ENCODE results near the gene FAM161A.

FAM161A gene

DNA sequence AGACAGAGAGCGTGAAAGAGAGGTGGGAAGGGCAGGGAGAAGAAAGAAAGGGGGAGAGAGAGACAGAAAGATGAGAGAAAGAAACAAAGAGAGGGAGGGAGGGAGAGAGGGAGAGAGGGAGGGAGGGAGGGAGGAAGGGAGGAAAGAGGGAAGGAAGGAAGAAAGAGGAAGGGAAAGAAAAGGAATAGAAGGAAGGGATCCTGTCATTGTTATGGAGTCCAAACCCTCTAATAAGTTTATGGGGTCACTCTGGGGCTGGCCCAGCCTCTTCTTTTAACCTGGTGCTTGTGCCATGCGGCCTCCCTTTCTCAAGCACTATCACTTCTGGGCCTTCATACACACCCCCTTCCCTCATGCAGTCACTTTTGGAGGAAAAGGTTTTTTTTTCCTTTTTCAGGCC, 58.5 kb downstream of the FAM161A start:
- Histone ChIP-seq H4K20me1 (ENCODE audit: insufficient read depth, low read length) (no peaks in the 10 kb centered on the region), H3K79me2 (ENCODE audit: low read length) (no peaks in the 10 kb centered on the region), H2AFZ (ENCODE audit: low read depth, low read length) (no peak overlapping the region), H3K4me3 (ENCODE audit: low read length) (no peak overlapping the region), H3K4me1 (ENCODE audit: low read length) (no peaks in the 10 kb centered on the region), H3K4me2 (ENCODE audit: low read length) (no peak overlapping the region), H3K9ac (ENCODE audit: low read length) (no peak overlapping the region), H3K36me3 (replicated peaks; ENCODE audit: low read depth, low read length) (no peaks in the 10 kb centered on the region), H3K27ac (ENCODE audit: low read length) (no peak overlapping the region), H3K27me3 (ENCODE audit: low read depth, low read length) (0 out of 2 replicates have a peak, but pooled peaks cover 3% of the 10 kb centered on the region), H3K9me3 (ENCODE audit: insufficient read depth, low read length) (no peaks in the 10 kb centered on the region)
- no peak for TF ChIP-seq CTCF (IDR thresholded peaks at IDR 0.05; ENCODE audit: low read depth, low read length)
- TF ChIP-seq EZH2phosphoT487 (IDR thresholded peaks at IDR 0.05; ENCODE audit: low read depth), result no peak

DNA sequence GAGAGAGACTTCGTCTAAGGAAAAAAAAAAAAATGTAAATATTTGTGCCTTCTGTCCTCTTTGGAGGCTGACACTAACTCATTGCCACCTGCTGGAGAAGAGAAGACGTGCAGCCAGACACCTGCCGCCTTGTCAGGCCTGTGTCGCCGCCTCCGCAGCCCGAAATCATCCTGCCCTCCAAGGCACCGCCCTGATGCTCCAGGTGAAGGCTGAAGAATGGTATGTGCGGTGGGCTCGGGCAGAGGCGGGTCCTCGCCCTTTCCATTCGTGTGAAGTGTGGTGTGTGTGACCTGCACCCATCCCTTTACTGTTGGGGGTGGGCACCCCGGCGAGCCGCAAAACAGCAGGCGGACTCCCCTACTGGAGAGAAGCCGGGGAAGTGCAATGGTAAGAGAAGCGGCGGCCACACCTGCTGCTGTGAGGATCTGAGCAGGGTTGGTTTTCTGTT, 60.4 kb downstream of the FAM161A start:
- Histone ChIP-seq H4K20me1 (ENCODE audit: insufficient read depth, low read length) (no peaks in the 10 kb centered on the region), H3K27me3 (ENCODE audit: low read depth, low read length) (0 out of 2 replicates have a peak, but pooled peaks cover 3% of the 10 kb centered on the region), H3K27ac (ENCODE audit: low read length) (no peak overlapping the region), H2AFZ (ENCODE audit: low read depth, low read length) (peak overlapping the region; percentile 51), H3K79me2 (ENCODE audit: low read length) (no peaks in the 10 kb centered on the region), H3K4me2 (ENCODE audit: low read length) (peak overlapping the region; percentile 75), H3K4me3 (ENCODE audit: low read length) (peak overlapping the region; percentile 87), H3K36me3 (replicated peaks; ENCODE audit: low read depth, low read length) (no peaks in the 10 kb centered on the region), H3K4me1 (ENCODE audit: low read length) (peaks cover 5% of the 10 kb centered on the region; the same call in 1 of the 2 replicates), H3K9me3 (ENCODE audit: insufficient read depth, low read length) (no peaks in the 10 kb centered on the region), H3K9ac (ENCODE audit: low read length) (no peak overlapping the region)
- no peak for TF ChIP-seq EZH2phosphoT487 (IDR thresholded peaks at IDR 0.05; ENCODE audit: low read depth)
- peak; percentile 58 for TF ChIP-seq CTCF (IDR thresholded peaks at IDR 0.05; ENCODE audit: low read depth, low read length)

GRCh38 chr2:61792355-61792890, 61.4 kb downstream of the FAM161A start:
- no peak for TF ChIP-seq CTCF (IDR thresholded peaks at IDR 0.05; ENCODE audit: low read depth, low read length)
- no peak for TF ChIP-seq EZH2phosphoT487 (IDR thresholded peaks at IDR 0.05; ENCODE audit: low read depth)
- Histone ChIP-seq H3K4me1 (ENCODE audit: low read length) (peaks cover 5% of the 10 kb centered on the region; the same call in 1 of the 2 replicates), H3K79me2 (ENCODE audit: low read length) (no peaks in the 10 kb centered on the region), H3K4me3 (ENCODE audit: low read length) (no peak overlapping the region), H3K36me3 (replicated peaks; ENCODE audit: low read depth, low read length) (no peaks in the 10 kb centered on the region), H4K20me1 (ENCODE audit: insufficient read depth, low read length) (no peaks in the 10 kb centered on the region), H3K4me2 (ENCODE audit: low read length) (no peak overlapping the region), H3K27me3 (ENCODE audit: low read depth, low read length) (0 out of 2 replicates have a peak, but pooled peaks cover 3% of the 10 kb centered on the region), H3K9me3 (ENCODE audit: insufficient read depth, low read length) (no peaks in the 10 kb centered on the region), H2AFZ (ENCODE audit: low read depth, low read length) (peak overlapping the region; percentile 34), H3K9ac (ENCODE audit: low read length) (no peak overlapping the region), H3K27ac (ENCODE audit: low read length) (no peak overlapping the region)

DNA sequence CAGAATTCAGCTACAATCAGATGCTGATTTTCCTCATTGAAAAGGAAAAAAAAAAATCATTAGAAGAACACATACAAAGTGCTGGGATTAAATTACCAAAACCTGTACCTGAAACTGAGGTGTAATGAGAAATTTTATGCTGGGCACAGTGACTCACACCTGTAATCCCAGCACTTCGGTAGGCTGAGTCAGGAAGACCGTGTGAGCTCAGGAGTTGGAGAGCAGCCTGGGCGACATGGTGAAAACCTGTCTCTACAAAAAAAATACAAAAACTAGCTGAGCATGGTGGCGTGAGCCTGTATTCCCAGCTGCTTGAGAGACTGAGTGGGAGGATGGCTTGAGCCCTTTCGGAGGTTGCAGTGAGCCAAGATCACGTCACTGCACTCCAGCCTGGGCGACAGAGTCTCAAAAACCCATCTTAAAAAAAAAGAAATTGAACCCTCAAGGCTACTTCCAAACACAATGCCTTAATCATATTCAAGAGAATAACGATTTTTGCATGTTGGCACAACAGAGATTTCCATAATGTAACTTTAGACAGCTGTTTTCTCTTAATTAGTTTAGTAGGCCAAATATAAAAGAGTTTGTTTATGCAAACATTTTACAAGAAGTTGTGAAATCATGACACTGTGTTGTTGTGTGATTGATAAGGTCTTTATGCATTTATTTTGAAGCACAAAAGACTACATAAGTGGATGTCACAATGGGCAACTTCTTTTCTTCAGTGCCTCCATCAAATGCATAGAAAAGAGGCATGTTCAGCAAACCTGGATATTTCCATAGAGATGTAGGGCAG, 63.9 kb downstream of the FAM161A start:
- Histone ChIP-seq H3K27ac (ENCODE audit: low read length) (no peak overlapping the region), H3K4me3 (ENCODE audit: low read length) (no peak overlapping the region), H3K9ac (ENCODE audit: low read length) (no peak overlapping the region), H4K20me1 (ENCODE audit: insufficient read depth, low read length) (no peaks in the 10 kb centered on the region), H3K4me2 (ENCODE audit: low read length) (no peak overlapping the region), H3K79me2 (ENCODE audit: low read length) (no peaks in the 10 kb centered on the region), H3K36me3 (replicated peaks; ENCODE audit: low read depth, low read length) (no peaks in the 10 kb centered on the region), H3K27me3 (ENCODE audit: low read depth, low read length) (0 out of 2 replicates have a peak, but pooled peaks cover 3% of the 10 kb centered on the region), H3K9me3 (ENCODE audit: insufficient read depth, low read length) (no peaks in the 10 kb centered on the region), H3K4me1 (ENCODE audit: low read length) (peaks cover 5% of the 10 kb centered on the region; the same call in 1 of the 2 replicates), H2AFZ (ENCODE audit: low read depth, low read length) (no peak overlapping the region)
- no peak for TF ChIP-seq CTCF (IDR thresholded peaks at IDR 0.05; ENCODE audit: low read depth, low read length)
- TF ChIP-seq EZH2phosphoT487 (IDR thresholded peaks at IDR 0.05; ENCODE audit: low read depth), result no peak
